Hepatocyte (in vitro differentiated cells): ENCODE measurements around the gene LNX2.

Experiments
- EZH2 ChIP-seq: fragments of 200-600 bp; sonication (generic); IDR thresholded peaks from 2 replicates; pipeline ENCODE4 v1.6.1; 2016; ENCODE audit warnings: antibody characterized with exemption, mild to moderate bottlenecking, borderline replicate concordance
- EZH2phosphoT487 ChIP-seq: fragments of 200-600 bp; sonication (generic); IDR thresholded peaks from one replicate; pipeline ENCODE4 v1.6.1; 2018; ENCODE audit warnings: antibody characterized with exemption, mild to moderate bottlenecking, low read depth, moderate library complexity; ENCODE audit not compliant: unreplicated experiment, severe bottlenecking
- TF ChIP-seq, protein P1 (sequence below): fragments of 200-600 bp; sonication (generic); IDR thresholded peaks from 2 replicates; pipeline ENCODE4 v1.5.1; 2016; ENCODE audit warnings: antibody characterized with exemption, mild to moderate bottlenecking; ENCODE audit not compliant: poor library complexity

DNA sequence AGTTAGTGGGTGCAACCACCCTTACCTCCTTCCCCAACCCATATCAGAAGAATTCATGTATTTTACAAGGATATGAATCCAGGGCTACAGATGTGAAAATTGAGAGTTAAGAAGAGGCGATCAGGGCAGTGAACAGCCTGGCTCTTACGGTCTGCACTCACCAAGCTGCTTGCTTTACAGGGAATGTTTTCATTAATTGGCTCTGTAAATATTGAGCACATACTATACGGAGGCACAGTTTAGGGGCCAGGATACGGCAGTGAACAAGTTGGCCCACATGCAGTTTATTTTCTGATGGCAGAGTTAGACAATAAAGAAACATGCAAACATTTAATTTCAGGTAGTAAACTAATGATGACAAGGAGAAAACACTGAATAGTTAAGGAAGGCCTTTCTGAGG lies 7.8 kb upstream of the LNX2 start:
- TF ChIP-seq, protein P1, sequence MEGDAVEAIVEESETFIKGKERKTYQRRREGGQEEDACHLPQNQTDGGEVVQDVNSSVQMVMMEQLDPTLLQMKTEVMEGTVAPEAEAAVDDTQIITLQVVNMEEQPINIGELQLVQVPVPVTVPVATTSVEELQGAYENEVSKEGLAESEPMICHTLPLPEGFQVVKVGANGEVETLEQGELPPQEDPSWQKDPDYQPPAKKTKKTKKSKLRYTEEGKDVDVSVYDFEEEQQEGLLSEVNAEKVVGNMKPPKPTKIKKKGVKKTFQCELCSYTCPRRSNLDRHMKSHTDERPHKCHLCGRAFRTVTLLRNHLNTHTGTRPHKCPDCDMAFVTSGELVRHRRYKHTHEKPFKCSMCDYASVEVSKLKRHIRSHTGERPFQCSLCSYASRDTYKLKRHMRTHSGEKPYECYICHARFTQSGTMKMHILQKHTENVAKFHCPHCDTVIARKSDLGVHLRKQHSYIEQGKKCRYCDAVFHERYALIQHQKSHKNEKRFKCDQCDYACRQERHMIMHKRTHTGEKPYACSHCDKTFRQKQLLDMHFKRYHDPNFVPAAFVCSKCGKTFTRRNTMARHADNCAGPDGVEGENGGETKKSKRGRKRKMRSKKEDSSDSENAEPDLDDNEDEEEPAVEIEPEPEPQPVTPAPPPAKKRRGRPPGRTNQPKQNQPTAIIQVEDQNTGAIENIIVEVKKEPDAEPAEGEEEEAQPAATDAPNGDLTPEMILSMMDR: no peak
- TF ChIP-seq EZH2 (no peak), EZH2phosphoT487 (no peak)
